ENCODE measurements around the gene KHDC3L. TPM values are rescaled to one million over a fixed set of nuclear protein-coding genes. Genes with fewer than 3 reads are reported as not detected.

The KHDC3L gene
- total RNA-seq, 1 experiment from 2014 or later: 0.22 TPM

DNA sequence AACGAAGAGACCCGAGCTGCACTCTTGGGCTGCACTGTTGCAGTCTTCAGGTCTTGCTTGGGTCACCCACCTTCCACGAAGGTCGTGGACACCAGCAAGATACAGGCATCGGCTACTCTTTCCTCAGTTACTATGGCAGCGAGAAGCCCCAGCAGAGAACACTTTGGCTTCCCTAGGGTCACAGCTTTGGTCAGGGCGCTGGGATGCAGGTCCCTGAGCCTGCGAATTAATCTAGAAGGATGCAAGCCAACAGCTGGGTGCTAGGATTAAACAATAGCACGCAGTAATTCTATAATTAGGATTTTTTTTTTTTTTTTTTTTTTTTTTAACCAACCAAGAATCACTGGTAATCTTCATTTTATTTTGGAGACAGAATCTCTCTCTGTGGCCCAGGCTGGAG lies 2.1 kb downstream of the KHDC3L start:
- H3K4me1 ChIP-seq (ENCODE audit: insufficient read depth, low read length): peaks cover 2% of the 10 kb centered on the region; the same call in 1 of the 2 replicates
- no peaks in the 10 kb centered on the region for H4K20me1 ChIP-seq (ENCODE audit: control insufficient read depth, insufficient read depth, insufficient read length)
- H2BK20ac ChIP-seq (ENCODE audit: low read depth, low read length, poor library complexity, severe bottlenecking): no peak overlapping the region
- no peak overlapping the region for H4K91ac ChIP-seq (ENCODE audit: insufficient read length, low read depth, low read length)
- peaks cover 0 to 5% of the 10 kb centered on the region in 2 experiments; a peak in 3 of 5 replicates for H3K9me3 Mint-ChIP-seq
- no peak overlapping the region for H3K27ac ChIP-seq (ENCODE audit: insufficient read length, low read depth, low read length)
- H2BK120ac ChIP-seq (ENCODE audit: low read depth, low read length, poor library complexity, severe bottlenecking): no peak overlapping the region
- no peak overlapping the region for H2AFZ ChIP-seq (ENCODE audit: low read length)
- H3K79me2 ChIP-seq (ENCODE audit: insufficient read depth, low read length): no peaks in the 10 kb centered on the region
- H3K23ac ChIP-seq (ENCODE audit: insufficient read length, low read depth, low read length): no peak overlapping the region
- H3K14ac ChIP-seq (ENCODE audit: insufficient read depth, low read length): no peak overlapping the region
- no peak for DNase-seq
- peaks cover 0 to 2% (median 0%) of the 10 kb centered on the region in 3 experiments; a peak in 1 of 7 replicates for H3K36me3 Mint-ChIP-seq (ENCODE audit: insufficient read depth in 1 of 3, low read depth in 3 of 3)
- no peak overlapping the region for H3K4ac ChIP-seq (ENCODE audit: low read depth, low read length)
- H3K4me2 ChIP-seq (ENCODE audit: insufficient read depth, insufficient read length, low read length): no peak overlapping the region
- no peak overlapping the region for H3K4me3 Mint-ChIP-seq
- H3K18ac ChIP-seq (ENCODE audit: insufficient read length, low read depth, low read length): no peak overlapping the region
- no CpG with 5 or more reads among the region's 9 CpGs for WGBS (ENCODE audit: extremely low coverage, insufficient read length, low lambda C conversion rate)
- no peaks in the 10 kb centered on the region for H3K79me1 ChIP-seq (ENCODE audit: insufficient read depth, low read depth, low read length, poor library complexity, severe bottlenecking)
- no peak overlapping the region for H3T11ph ChIP-seq (ENCODE audit: low read length)
- H3K9me3 ChIP-seq (ENCODE audit: control insufficient read depth, low read depth, low read length): no peaks in the 10 kb centered on the region
- no peak overlapping the region for H2BK15ac ChIP-seq (ENCODE audit: low read depth, low read length)
- no peaks in the 10 kb centered on the region for H3K23me2 ChIP-seq (ENCODE audit: insufficient read length, low read depth, low read length, poor library complexity, severe bottlenecking)
- no peak overlapping the region for H2AK5ac ChIP-seq (ENCODE audit: insufficient read length, low read length)
- H4K5ac ChIP-seq (ENCODE audit: insufficient read length, low read depth, low read length): no peak overlapping the region
- H3K56ac ChIP-seq (ENCODE audit: insufficient read length, low read depth, low read length): no peak overlapping the region
- peaks cover 10 to 13% of the 10 kb centered on the region in 2 experiments for H3K4me1 Mint-ChIP-seq
- no peak overlapping the region for H2BK12ac ChIP-seq (ENCODE audit: insufficient read length, low read depth, low read length)
- H3K9ac ChIP-seq (ENCODE audit: extremely low read depth, insufficient read length, low read length): no peak overlapping the region
- TF ChIP-seq, protein P1, sequence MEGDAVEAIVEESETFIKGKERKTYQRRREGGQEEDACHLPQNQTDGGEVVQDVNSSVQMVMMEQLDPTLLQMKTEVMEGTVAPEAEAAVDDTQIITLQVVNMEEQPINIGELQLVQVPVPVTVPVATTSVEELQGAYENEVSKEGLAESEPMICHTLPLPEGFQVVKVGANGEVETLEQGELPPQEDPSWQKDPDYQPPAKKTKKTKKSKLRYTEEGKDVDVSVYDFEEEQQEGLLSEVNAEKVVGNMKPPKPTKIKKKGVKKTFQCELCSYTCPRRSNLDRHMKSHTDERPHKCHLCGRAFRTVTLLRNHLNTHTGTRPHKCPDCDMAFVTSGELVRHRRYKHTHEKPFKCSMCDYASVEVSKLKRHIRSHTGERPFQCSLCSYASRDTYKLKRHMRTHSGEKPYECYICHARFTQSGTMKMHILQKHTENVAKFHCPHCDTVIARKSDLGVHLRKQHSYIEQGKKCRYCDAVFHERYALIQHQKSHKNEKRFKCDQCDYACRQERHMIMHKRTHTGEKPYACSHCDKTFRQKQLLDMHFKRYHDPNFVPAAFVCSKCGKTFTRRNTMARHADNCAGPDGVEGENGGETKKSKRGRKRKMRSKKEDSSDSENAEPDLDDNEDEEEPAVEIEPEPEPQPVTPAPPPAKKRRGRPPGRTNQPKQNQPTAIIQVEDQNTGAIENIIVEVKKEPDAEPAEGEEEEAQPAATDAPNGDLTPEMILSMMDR (conservative IDR thresholded peaks at IDR 0.05): no peak
- H3K27me3 Mint-ChIP-seq (ENCODE audit: low read depth): peaks cover 2% of the 10 kb centered on the region; the same call in 1 of the 2 replicates
- no peak overlapping the region for H3K27ac Mint-ChIP-seq
- no peak overlapping the region for H4K8ac ChIP-seq (replicated peaks; ENCODE audit: insufficient read length, low read depth, low read length)
- no peak overlapping the region for H2BK5ac ChIP-seq (ENCODE audit: insufficient read length, low read length)
- no peaks in the 10 kb centered on the region for H3K27me3 ChIP-seq (ENCODE audit: insufficient read depth, low read length)
